OCI-LY1 (cell line): ENCODE measurements around the gene C3orf49.

Experiments
- EZH2 ChIP-seq: fragments of 200-600 bp; sonication (generic), shearing (Covaris generic); IDR thresholded peaks from 2 replicates; pipeline ENCODE4 v1.8.0; 2017; ENCODE audit warnings: borderline replicate concordance, mixed run types, mild to moderate bottlenecking, antibody characterized with exemption, low read length, moderate library complexity, mixed read lengths
- TF ChIP-seq, protein P1 (sequence below): fragments of 200-600 bp; sonication (generic), shearing (Covaris generic); IDR thresholded peaks from 2 replicates; pipeline ENCODE4 v1.5.1; 2017; ENCODE audit warnings: mild to moderate bottlenecking, antibody characterized with exemption, low read length, moderate library complexity, mixed read lengths

DNA sequence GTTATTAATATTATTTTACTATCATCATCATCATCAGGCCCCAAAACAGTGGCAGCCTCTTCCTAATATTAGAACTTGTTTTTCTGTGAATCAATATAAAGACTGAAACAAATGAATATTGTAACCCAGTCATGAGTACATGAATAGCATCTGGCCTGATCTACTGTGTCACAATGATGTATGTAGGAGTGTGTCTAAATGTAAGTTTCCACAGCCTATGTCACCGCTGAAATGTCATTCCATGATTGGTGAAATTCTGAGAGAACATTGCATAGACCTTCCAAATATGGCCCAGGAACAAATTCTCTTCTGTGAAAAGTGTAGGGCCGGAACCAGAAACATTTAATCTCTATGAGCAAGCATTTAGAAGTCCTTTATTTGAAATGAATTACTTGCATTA is 20.6 kb upstream of the C3orf49 start:
- TF ChIP-seq, protein P1, sequence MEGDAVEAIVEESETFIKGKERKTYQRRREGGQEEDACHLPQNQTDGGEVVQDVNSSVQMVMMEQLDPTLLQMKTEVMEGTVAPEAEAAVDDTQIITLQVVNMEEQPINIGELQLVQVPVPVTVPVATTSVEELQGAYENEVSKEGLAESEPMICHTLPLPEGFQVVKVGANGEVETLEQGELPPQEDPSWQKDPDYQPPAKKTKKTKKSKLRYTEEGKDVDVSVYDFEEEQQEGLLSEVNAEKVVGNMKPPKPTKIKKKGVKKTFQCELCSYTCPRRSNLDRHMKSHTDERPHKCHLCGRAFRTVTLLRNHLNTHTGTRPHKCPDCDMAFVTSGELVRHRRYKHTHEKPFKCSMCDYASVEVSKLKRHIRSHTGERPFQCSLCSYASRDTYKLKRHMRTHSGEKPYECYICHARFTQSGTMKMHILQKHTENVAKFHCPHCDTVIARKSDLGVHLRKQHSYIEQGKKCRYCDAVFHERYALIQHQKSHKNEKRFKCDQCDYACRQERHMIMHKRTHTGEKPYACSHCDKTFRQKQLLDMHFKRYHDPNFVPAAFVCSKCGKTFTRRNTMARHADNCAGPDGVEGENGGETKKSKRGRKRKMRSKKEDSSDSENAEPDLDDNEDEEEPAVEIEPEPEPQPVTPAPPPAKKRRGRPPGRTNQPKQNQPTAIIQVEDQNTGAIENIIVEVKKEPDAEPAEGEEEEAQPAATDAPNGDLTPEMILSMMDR, result no peak
- no peak for TF ChIP-seq EZH2
